Transverse colon (tissue), 4 donors: ENCODE data around the gene ZBED3. TPM values are rescaled to one million over a fixed set of nuclear protein-coding genes. Genes with fewer than 3 reads are reported as not detected.

ENCODE experiments used
- DNase-seq: peaks from one replicate; pipeline ENCODE4 v3.0.0-alpha.2; 2019
- H3K27ac ChIP-seq, 4 donors: fragments of 200-600 bp; sonication (generic); 2 replicates each; pipeline ENCODE4 v1.5.1; 2016 to 2018; ENCODE audit warnings: inconsistent platforms in 4 of 4
- H3K27me3 ChIP-seq: fragments of 200-600 bp; sonication (generic); 2 replicates; pipeline ENCODE4 v1.5.1; 2017; ENCODE audit warnings: inconsistent platforms
- H3K36me3 ChIP-seq, 4 donors: fragments of 200-600 bp; sonication (generic); 2 replicates each; pipeline ENCODE4 v1.5.1; 2017 to 2019; ENCODE audit warnings: inconsistent platforms in 4 of 4
- H3K4me1 ChIP-seq, 4 donors: fragments of 200-600 bp; sonication (generic); 2 replicates each; pipeline ENCODE4 v1.5.1; 2017 to 2020; ENCODE audit warnings: inconsistent platforms in 4 of 4
- H3K4me3 ChIP-seq, 4 donors: fragments of 200-600 bp; sonication (generic); 1 replicate in 1 of 4; 2 replicates in 3 of 4; pipeline versions ENCODE4 v1.5.1 to v1.6.1; 2017 to 2019; ENCODE audit warnings: inconsistent platforms in 4 of 4
- H3K9me3 ChIP-seq, 2 donors: fragments of 200-600 bp; sonication (generic); 2 replicates each; pipeline ENCODE4 v1.5.1; 2017 to 2019; ENCODE audit warnings: inconsistent platforms in 2 of 2
- CTCF ChIP-seq, 5 experiments: fragments of 200-600 bp in 3 of 5; fragments of 450-650 bp in 2 of 5; sonication (generic) in 3 of 5; IDR thresholded peaks; 1 replicate in 2 of 5; 2 replicates in 3 of 5; pipeline ENCODE4 v1.5.1; 2016 to 2017; ENCODE audit warnings: antibody characterized with exemption in 5 of 5, inconsistent platforms in 3 of 5, mild to moderate bottlenecking in 2 of 5, moderate library complexity in 1 of 5
- EP300 ChIP-seq: sonication (generic); formaldehyde crosslinking; IDR thresholded peaks from one replicate; pipeline ENCODE4 v1.6.1; 2017; ENCODE audit warnings: antibody characterized with exemption, low read depth
- POLR2A ChIP-seq: fragments of 450-650 bp; IDR thresholded peaks from one replicate; pipeline ENCODE4 v1.6.1; 2016; ENCODE audit warnings: antibody characterized with exemption, mild to moderate bottlenecking, moderate library complexity
- POLR2AphosphoS5 ChIP-seq, 3 donors: sonication (generic); formaldehyde crosslinking; IDR thresholded peaks; one replicate each; pipeline ENCODE4 v1.6.1; 2016; ENCODE audit warnings: antibody characterized with exemption in 3 of 3
- WGBS, 2 donors: methylation state at CpG; one replicate each; pipeline ENCODE4 v1.1.5; 2018; ENCODE audit warnings: low coverage in 1 of 2; 5-methylcytosine and 5-hydroxymethylcytosine counted together
- in situ Hi-C, 4 donors: fragments of 200-750 bp; cut with MboI; loops; one replicate each; pipeline versions ENCODE4 v1.15.0 to v1.15.1; 2017; ENCODE audit warnings: low sequenced_read_pairs in 3 of 4, low pct_ligation_motif_present in 1 of 4, low pct_unique_long_range_greater_than_20kb in 1 of 4
- intact Hi-C: fragments of 100-400 bp; cut with DNase I; formaldehyde crosslinking; loops from one replicate; pipeline ENCODE4 v1.15.1; 2023; ENCODE audit warnings: low total_unique reads
- total RNA-seq, 4 donors: library from RNA; depleted of rRNA; stranded (reverse); fragments of >200 nt; gene quantifications; one replicate each; pipeline ENCODE4 v1.1.0, GENCODE V29; 2016

Gene ZBED3
- total RNA-seq, 4 donors from 2014 or later, result 1.9 to 56.1 (median 6.7) TPM

- intact Hi-C loops, result loop anchor here (10.0 kb wide), 1 partner anchor 1686 kb away; no protein-coding TSS in a partner anchor
These were observed 56.7 kb downstream of the ZBED3 start, which contains the start of gene AGGF1 for GRCh38 chr5:77030097-77031071. TSS of gene AGGF1 (plus strand) at chr5:77030404. CDS start at chr5:77030767, 363 bp downstream.

GRCh38 chr5:77029376-77029885 is 57.7 kb downstream of the ZBED3 start:
- in situ Hi-C loops, result no loop called here

More at GRCh38 chr5:77030097-77031071, 56.7 kb downstream of the ZBED3 start, which contains the start of gene AGGF1:
- TF ChIP-seq POLR2AphosphoS5 (IDR thresholded peaks at IDR 0.05) (peak; percentile 80 to 92 (median 82)), POLR2A (peak; percentile 85), CTCF (IDR thresholded peaks at IDR 0.05) (no peak), EP300 (no peak)
- WGBS, 2 donors, result 0 to 4% methylated on average over 5 to 39 of the region's 82 CpGs
- Histone ChIP-seq H3K36me3 (peaks cover 0 to 5% (median 2%) of the 10 kb centered on the region in 4 donors), H3K4me1 (peaks cover 6 to 19% (median 11%) of the 10 kb centered on the region in 4 donors), H3K27me3 (no peaks in the 10 kb centered on the region), H3K27ac (peak within 1 kb of the TSS; percentile 93 to 96 (median 96)), H3K9me3 (no peaks in the 10 kb centered on the region), H3K4me3 (peak within 1 kb of the TSS; percentile 89 to 98 (median 92))
- in situ Hi-C loops, result no loop called here
- peak; percentile 95 for DNase-seq

GRCh38 chr5:77028631-77029375 is 58.3 kb downstream of the ZBED3 start:
- WGBS, 2 donors, result 94 to 96% methylated on average over 3 to 4 of the region's 4 CpGs
- no peak overlapping the region for H3K4me3 ChIP-seq
- H3K36me3 ChIP-seq, result no peaks in the 10 kb centered on the region
- in situ Hi-C loops, result no loop called here
- no peaks in the 10 kb centered on the region for H3K9me3 ChIP-seq
- H3K27ac ChIP-seq, result no peak overlapping the region
- TF ChIP-seq POLR2AphosphoS5 (IDR thresholded peaks at IDR 0.05) (no peak), POLR2A (no peak), EP300 (no peak)
- H3K27me3 ChIP-seq, result no peaks in the 10 kb centered on the region
- intact Hi-C loops, result no loop called here
- peaks cover 6 to 19% (median 11%) of the 10 kb centered on the region in 4 donors for H3K4me1 ChIP-seq
- DNase-seq, result no peak

More at GRCh38 chr5:77029376-77029885, 57.7 kb downstream of the ZBED3 start:
- Histone ChIP-seq H3K27me3 (no peaks in the 10 kb centered on the region), H3K27ac (peak overlapping the region; percentile 93 to 96 (median 96)), H3K4me1 (peaks cover 6 to 19% (median 11%) of the 10 kb centered on the region in 4 donors), H3K4me3 (peak overlapping the region in 1 of 4 donors; percentile 98), H3K36me3 (no peaks in the 10 kb centered on the region), H3K9me3 (no peaks in the 10 kb centered on the region)
- DNase-seq, result no peak
- TF ChIP-seq POLR2AphosphoS5 (IDR thresholded peaks at IDR 0.05) (no peak), CTCF (IDR thresholded peaks at IDR 0.05) (no peak), POLR2A (no peak), EP300 (no peak)
- 98 to 100% methylated on average over 1 to 2 of the region's 2 CpGs for WGBS, 2 donors
- intact Hi-C loops, result no loop called here

GRCh38 chr5:77024490-77024889 is 62.6 kb downstream of the ZBED3 start:
- in situ Hi-C loops, result loop anchor here in 1 of 4 donors (25.0 kb wide), 1 partner anchor 412 kb away; the partner anchor contains the start of gene F2RL2
- Histone ChIP-seq H3K9me3 (no peaks in the 10 kb centered on the region), H3K36me3 (no peaks in the 10 kb centered on the region), H3K4me1 (peaks cover 0 to under 1% (median under 1%) of the 10 kb centered on the region in 4 donors), H3K27me3 (no peaks in the 10 kb centered on the region), H3K27ac (no peak overlapping the region), H3K4me3 (no peak overlapping the region)
- intact Hi-C loops, result no loop called here
- DNase-seq, result no peak
- TF ChIP-seq POLR2AphosphoS5 (IDR thresholded peaks at IDR 0.05) (no peak), CTCF (IDR thresholded peaks at IDR 0.05) (no peak), EP300 (no peak), POLR2A (no peak)
- WGBS, 2 donors, result 80 to 83% methylated on average over 1 of the region's 1 CpG
